ENCODE results near the gene NUMBL. TPM values are rescaled to one million over a fixed set of nuclear protein-coding genes. Genes with fewer than 3 reads are reported as not detected.

The NUMBL gene
- total and polyA plus RNA-seq, 9 of the 15 experiments (the other 6 are each of a cell fraction or from before 2014, with no cell fraction given): 0.39 to 38.6 (median 6.6) TPM

- TF ChIP-seq, protein P1, sequence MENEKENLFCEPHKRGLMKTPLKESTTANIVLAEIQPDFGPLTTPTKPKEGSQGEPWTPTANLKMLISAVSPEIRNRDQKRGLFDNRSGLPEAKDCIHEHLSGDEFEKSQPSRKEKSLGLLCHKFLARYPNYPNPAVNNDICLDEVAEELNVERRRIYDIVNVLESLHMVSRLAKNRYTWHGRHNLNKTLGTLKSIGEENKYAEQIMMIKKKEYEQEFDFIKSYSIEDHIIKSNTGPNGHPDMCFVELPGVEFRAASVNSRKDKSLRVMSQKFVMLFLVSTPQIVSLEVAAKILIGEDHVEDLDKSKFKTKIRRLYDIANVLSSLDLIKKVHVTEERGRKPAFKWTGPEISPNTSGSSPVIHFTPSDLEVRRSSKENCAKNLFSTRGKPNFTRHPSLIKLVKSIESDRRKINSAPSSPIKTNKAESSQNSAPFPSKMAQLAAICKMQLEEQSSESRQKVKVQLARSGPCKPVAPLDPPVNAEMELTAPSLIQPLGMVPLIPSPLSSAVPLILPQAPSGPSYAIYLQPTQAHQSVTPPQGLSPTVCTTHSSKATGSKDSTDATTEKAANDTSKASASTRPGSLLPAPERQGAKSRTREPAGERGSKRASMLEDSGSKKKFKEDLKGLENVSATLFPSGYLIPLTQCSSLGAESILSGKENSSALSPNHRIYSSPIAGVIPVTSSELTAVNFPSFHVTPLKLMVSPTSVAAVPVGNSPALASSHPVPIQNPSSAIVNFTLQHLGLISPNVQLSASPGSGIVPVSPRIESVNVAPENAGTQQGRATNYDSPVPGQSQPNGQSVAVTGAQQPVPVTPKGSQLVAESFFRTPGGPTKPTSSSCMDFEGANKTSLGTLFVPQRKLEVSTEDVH (IDR thresholded peaks at IDR 0.05; ENCODE audit: low read depth, partially characterized antibody): no peak
- TF ChIP-seq JUND (IDR thresholded peaks at IDR 0.05; ENCODE audit: borderline replicate concordance, low read depth, low read length): peak; percentile 43; the same call in 1 of the 2 replicates
- no peak for TF ChIP-seq JUND (tag; IDR thresholded peaks at IDR 0.05; ENCODE audit: borderline replicate concordance, low read depth, low read length)
- TF ChIP-seq ZNF444 (CRISPR knock-in tag; IDR thresholded peaks at IDR 0.05): no peak
- TF ChIP-seq KDM2B (CRISPR knock-in tag; IDR thresholded peaks at IDR 0.05): no peak
- TF ChIP-seq, protein P2, sequence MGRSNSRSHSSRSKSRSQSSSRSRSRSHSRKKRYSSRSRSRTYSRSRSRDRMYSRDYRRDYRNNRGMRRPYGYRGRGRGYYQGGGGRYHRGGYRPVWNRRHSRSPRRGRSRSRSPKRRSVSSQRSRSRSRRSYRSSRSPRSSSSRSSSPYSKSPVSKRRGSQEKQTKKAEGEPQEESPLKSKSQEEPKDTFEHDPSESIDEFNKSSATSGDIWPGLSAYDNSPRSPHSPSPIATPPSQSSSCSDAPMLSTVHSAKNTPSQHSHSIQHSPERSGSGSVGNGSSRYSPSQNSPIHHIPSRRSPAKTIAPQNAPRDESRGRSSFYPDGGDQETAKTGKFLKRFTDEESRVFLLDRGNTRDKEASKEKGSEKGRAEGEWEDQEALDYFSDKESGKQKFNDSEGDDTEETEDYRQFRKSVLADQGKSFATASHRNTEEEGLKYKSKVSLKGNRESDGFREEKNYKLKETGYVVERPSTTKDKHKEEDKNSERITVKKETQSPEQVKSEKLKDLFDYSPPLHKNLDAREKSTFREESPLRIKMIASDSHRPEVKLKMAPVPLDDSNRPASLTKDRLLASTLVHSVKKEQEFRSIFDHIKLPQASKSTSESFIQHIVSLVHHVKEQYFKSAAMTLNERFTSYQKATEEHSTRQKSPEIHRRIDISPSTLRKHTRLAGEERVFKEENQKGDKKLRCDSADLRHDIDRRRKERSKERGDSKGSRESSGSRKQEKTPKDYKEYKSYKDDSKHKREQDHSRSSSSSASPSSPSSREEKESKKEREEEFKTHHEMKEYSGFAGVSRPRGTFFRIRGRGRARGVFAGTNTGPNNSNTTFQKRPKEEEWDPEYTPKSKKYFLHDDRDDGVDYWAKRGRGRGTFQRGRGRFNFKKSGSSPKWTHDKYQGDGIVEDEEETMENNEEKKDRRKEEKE (IDR thresholded peaks at IDR 0.05; ENCODE audit: borderline replicate concordance in 1 of 2, control insufficient read depth in 1 of 2, low read depth in 2 of 2, low read length in 1 of 2): no peak
- TF ChIP-seq ZNF766 (CRISPR knock-in tag; conservative IDR thresholded peaks at IDR 0.05): peak; percentile 84
- TF ChIP-seq, protein P3, sequence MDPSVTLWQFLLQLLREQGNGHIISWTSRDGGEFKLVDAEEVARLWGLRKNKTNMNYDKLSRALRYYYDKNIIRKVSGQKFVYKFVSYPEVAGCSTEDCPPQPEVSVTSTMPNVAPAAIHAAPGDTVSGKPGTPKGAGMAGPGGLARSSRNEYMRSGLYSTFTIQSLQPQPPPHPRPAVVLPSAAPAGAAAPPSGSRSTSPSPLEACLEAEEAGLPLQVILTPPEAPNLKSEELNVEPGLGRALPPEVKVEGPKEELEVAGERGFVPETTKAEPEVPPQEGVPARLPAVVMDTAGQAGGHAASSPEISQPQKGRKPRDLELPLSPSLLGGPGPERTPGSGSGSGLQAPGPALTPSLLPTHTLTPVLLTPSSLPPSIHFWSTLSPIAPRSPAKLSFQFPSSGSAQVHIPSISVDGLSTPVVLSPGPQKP (CRISPR knock-in tag; IDR thresholded peaks at IDR 0.05): no peak
- no peak for TF ChIP-seq ETV5 (CRISPR knock-in tag; IDR thresholded peaks at IDR 0.05; ENCODE audit: low read depth)
- TF ChIP-seq, protein P4, sequence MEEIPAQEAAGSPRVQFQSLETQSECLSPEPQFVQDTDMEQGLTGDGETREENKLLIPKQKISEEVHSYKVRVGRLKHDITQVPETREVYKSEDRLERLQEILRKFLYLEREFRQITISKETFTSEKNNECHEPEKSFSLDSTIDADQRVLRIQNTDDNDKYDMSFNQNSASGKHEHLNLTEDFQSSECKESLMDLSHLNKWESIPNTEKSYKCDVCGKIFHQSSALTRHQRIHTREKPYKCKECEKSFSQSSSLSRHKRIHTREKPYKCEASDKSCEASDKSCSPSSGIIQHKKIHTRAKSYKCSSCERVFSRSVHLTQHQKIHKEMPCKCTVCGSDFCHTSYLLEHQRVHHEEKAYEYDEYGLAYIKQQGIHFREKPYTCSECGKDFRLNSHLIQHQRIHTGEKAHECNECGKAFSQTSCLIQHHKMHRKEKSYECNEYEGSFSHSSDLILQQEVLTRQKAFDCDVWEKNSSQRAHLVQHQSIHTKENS (CRISPR knock-in tag; IDR thresholded peaks at IDR 0.05): no peak
- peak; percentile 34 for TF ChIP-seq CCNT2 (IDR thresholded peaks at IDR 0.05; ENCODE audit: borderline replicate concordance, extremely low read depth, insufficient read length, low read depth, low read length)
- no peak; the same call in none of the 2 replicates for TF ChIP-seq SP1 (CRISPR knock-in tag; IDR thresholded peaks at IDR 0.05)
- TF ChIP-seq, protein P5, sequence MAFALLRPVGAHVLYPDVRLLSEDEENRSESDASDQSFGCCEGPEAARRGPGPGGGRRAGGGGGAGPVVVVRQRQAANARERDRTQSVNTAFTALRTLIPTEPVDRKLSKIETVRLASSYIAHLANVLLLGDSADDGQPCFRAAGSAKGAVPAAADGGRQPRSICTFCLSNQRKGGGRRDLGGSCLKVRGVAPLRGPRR (CRISPR knock-in tag; IDR thresholded peaks at IDR 0.05): peak; percentile 71; the same call in 1 of the 2 replicates
- peak; percentile 32; the same call in 1 of the 2 replicates for TF ChIP-seq BCL6 (CRISPR knock-in tag; IDR thresholded peaks at IDR 0.05)
These were observed 406 bp upstream of the NUMBL start (continued) for GRCh38 chr19:40690693-40691420.

All from K562 (cell line).